ENCODE data around the gene GALNT14. TPM values are rescaled to one million over a fixed set of nuclear protein-coding genes. Genes with fewer than 3 reads are reported as not detected.

Gene GALNT14
- total RNA-seq, 1 donor from 2014 or later: 2.1 TPM

DNA sequence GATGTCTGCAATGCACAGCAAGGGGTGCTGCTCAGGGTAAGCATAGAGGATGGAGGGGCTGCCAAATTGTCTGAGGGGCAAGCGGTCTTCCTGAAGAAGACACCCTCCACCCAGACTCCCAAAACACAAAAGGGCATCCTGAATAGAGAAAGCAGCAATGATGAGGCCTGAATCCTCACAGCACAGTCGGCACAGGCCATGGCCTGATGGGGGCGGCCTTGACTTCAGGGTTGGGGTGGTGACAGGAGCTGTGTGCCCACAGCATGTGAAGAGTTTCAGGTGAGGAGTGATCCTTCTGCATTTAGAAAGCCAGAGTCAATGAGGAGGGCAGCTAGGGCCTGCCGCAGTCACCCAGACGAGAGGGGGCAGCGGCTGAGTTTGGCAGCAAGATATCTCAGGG lies 159.4 kb downstream of the GALNT14 start:
- no peak for TF ChIP-seq EZH2 (IDR thresholded peaks at IDR 0.05; ENCODE audit: insufficient read depth, low read length)
- TF ChIP-seq, protein P1, sequence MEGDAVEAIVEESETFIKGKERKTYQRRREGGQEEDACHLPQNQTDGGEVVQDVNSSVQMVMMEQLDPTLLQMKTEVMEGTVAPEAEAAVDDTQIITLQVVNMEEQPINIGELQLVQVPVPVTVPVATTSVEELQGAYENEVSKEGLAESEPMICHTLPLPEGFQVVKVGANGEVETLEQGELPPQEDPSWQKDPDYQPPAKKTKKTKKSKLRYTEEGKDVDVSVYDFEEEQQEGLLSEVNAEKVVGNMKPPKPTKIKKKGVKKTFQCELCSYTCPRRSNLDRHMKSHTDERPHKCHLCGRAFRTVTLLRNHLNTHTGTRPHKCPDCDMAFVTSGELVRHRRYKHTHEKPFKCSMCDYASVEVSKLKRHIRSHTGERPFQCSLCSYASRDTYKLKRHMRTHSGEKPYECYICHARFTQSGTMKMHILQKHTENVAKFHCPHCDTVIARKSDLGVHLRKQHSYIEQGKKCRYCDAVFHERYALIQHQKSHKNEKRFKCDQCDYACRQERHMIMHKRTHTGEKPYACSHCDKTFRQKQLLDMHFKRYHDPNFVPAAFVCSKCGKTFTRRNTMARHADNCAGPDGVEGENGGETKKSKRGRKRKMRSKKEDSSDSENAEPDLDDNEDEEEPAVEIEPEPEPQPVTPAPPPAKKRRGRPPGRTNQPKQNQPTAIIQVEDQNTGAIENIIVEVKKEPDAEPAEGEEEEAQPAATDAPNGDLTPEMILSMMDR (IDR thresholded peaks at IDR 0.05; ENCODE audit: insufficient read depth, low read depth, low read length): no peak
- H3K4me1 Mint-ChIP-seq (ENCODE audit: low read depth, unreplicated experiment): peaks cover 5% of the 10 kb centered on the region
- no peak overlapping the region for H3K4me3 ChIP-seq (ENCODE audit: insufficient read depth, low read depth, low read length)
- no peaks in the 10 kb centered on the region for H3K9me3 Mint-ChIP-seq (ENCODE audit: unreplicated experiment)
- H3K27me3 ChIP-seq (ENCODE audit: insufficient read depth, low read length): no peaks in the 10 kb centered on the region
- H3K27ac Mint-ChIP-seq (ENCODE audit: unreplicated experiment): no peak overlapping the region
- no peak for FAIRE-seq
- H3K27ac ChIP-seq (ENCODE audit: low read depth, low read length): no peak overlapping the region
- no peaks in the 10 kb centered on the region for H3K9me3 ChIP-seq (ENCODE audit: insufficient read depth, low read depth, low read length)
- H3K9ac ChIP-seq (ENCODE audit: low read length): no peak overlapping the region
- H3K36me3 ChIP-seq (ENCODE audit: insufficient read depth, low read length): no peaks in the 10 kb centered on the region
- no peaks in the 10 kb centered on the region for H3K79me2 ChIP-seq (ENCODE audit: insufficient read depth, low read length)
- no peak for DNase-seq (ENCODE audit: low read depth)
- no peak overlapping the region for H3K4me2 ChIP-seq (ENCODE audit: low read length)
- no peaks in the 10 kb centered on the region for H3K4me1 ChIP-seq (ENCODE audit: insufficient read depth, low read length)
- H3K36me3 Mint-ChIP-seq (ENCODE audit: low read depth, unreplicated experiment): no peaks in the 10 kb centered on the region
- no peak overlapping the region for H2AFZ ChIP-seq (ENCODE audit: low read depth, low read length)
- H4K20me1 ChIP-seq (ENCODE audit: insufficient read depth, low read length): no peaks in the 10 kb centered on the region
- peaks cover 15% of the 10 kb centered on the region for H3K27me3 Mint-ChIP-seq (ENCODE audit: low read depth, unreplicated experiment)
- H3K4me3 Mint-ChIP-seq (ENCODE audit: unreplicated experiment): no peak overlapping the region

DNA sequence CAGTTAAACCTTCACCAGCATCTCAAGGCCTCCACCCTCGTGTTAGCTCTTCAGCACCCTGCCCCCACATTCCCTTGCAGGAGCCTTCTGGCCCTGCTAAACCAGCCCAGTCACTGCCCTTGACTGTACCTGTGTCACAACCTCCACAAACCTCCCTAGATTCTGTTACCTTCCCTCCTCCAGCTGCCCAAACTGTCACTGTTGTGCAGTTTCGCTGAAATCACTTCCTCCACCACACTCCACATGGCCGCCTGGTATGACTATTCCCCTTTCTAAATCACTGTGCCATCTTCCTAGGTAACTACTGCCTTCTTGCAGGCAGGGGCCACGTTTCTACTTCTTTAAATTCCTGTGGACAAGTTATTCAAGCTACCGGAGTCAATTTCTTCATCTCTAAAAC lies 160.2 kb downstream of the GALNT14 start:
- H3K4me1 Mint-ChIP-seq (ENCODE audit: low read depth, unreplicated experiment): peaks cover 5% of the 10 kb centered on the region
- H3K4me2 ChIP-seq (ENCODE audit: low read length): no peak overlapping the region
- no peaks in the 10 kb centered on the region for H3K9me3 Mint-ChIP-seq (ENCODE audit: unreplicated experiment)
- H3K27me3 ChIP-seq (ENCODE audit: insufficient read depth, low read length): no peaks in the 10 kb centered on the region
- TF ChIP-seq, protein P1 (IDR thresholded peaks at IDR 0.05; ENCODE audit: insufficient read depth, low read depth, low read length): no peak
- no peak for TF ChIP-seq EZH2 (IDR thresholded peaks at IDR 0.05; ENCODE audit: insufficient read depth, low read length)
- no peaks in the 10 kb centered on the region for H3K79me2 ChIP-seq (ENCODE audit: insufficient read depth, low read length)
- H3K4me3 ChIP-seq (ENCODE audit: insufficient read depth, low read depth, low read length): no peak overlapping the region
- no peak overlapping the region for H3K27ac ChIP-seq (ENCODE audit: low read depth, low read length)
- no peak overlapping the region for H2AFZ ChIP-seq (ENCODE audit: low read depth, low read length)
- H3K36me3 ChIP-seq (ENCODE audit: insufficient read depth, low read length): no peaks in the 10 kb centered on the region
- no peak overlapping the region for H3K4me3 Mint-ChIP-seq (ENCODE audit: unreplicated experiment)
- no peaks in the 10 kb centered on the region for H3K36me3 Mint-ChIP-seq (ENCODE audit: low read depth, unreplicated experiment)
- peaks cover 17% of the 10 kb centered on the region for H3K27me3 Mint-ChIP-seq (ENCODE audit: low read depth, unreplicated experiment)
- FAIRE-seq: no peak
- H3K4me1 ChIP-seq (ENCODE audit: insufficient read depth, low read length): no peaks in the 10 kb centered on the region
- no peak for DNase-seq (ENCODE audit: low read depth)
- H4K20me1 ChIP-seq (ENCODE audit: insufficient read depth, low read length): no peaks in the 10 kb centered on the region
- no peak overlapping the region for H3K27ac Mint-ChIP-seq (ENCODE audit: unreplicated experiment)
- no peak overlapping the region for H3K9ac ChIP-seq (ENCODE audit: low read length)
- H3K9me3 ChIP-seq (ENCODE audit: insufficient read depth, low read depth, low read length): no peaks in the 10 kb centered on the region

DNA sequence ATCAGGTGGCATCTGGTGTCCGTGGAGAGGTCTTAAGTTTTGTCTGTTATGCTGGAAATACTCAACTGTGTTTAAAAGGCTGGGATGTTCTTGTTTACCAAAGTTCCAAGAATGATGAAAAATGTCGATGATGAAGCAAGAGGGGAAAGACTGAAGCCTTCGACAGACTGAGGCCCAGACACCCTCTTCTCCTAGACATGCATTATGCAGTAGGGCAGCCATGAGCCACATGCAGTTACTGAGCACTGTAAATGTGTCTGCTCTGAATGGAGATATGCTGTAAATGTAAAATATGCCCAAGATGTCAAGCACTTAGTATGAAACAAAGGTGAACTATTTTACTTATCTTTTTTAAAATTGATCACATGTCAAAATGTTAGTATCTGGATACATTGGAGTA lies 163.1 kb downstream of the GALNT14 start:
- Histone ChIP-seq H4K20me1 (ENCODE audit: insufficient read depth, low read length) (no peaks in the 10 kb centered on the region), H3K36me3 (ENCODE audit: insufficient read depth, low read length) (no peaks in the 10 kb centered on the region), H3K27me3 (ENCODE audit: insufficient read depth, low read length) (no peaks in the 10 kb centered on the region), H3K79me2 (ENCODE audit: insufficient read depth, low read length) (no peaks in the 10 kb centered on the region), H3K4me1 (ENCODE audit: insufficient read depth, low read length) (no peaks in the 10 kb centered on the region), H3K9me3 (ENCODE audit: insufficient read depth, low read depth, low read length) (no peaks in the 10 kb centered on the region), H3K27ac (ENCODE audit: low read depth, low read length) (no peak overlapping the region), H2AFZ (ENCODE audit: low read depth, low read length) (no peak overlapping the region), H3K4me3 (ENCODE audit: insufficient read depth, low read depth, low read length) (no peak overlapping the region), H3K9ac (ENCODE audit: low read length) (no peak overlapping the region), H3K4me2 (ENCODE audit: low read length) (no peak overlapping the region)
- Mint-ChIP-seq H3K36me3 (ENCODE audit: low read depth, unreplicated experiment) (no peaks in the 10 kb centered on the region), H3K27ac (ENCODE audit: unreplicated experiment) (no peak overlapping the region), H3K4me3 (ENCODE audit: unreplicated experiment) (no peak overlapping the region), H3K9me3 (ENCODE audit: unreplicated experiment) (no peaks in the 10 kb centered on the region), H3K4me1 (ENCODE audit: low read depth, unreplicated experiment) (peaks cover 5% of the 10 kb centered on the region), H3K27me3 (ENCODE audit: low read depth, unreplicated experiment) (peaks cover 16% of the 10 kb centered on the region)
- TF ChIP-seq EZH2 (IDR thresholded peaks at IDR 0.05; ENCODE audit: insufficient read depth, low read length): no peak
- TF ChIP-seq, protein P1 (IDR thresholded peaks at IDR 0.05; ENCODE audit: insufficient read depth, low read depth, low read length): no peak
- DNase-seq (ENCODE audit: low read depth) (no peak), FAIRE-seq (no peak)
